Germinal center (tissue), 1 donor: ENCODE measurements around the gene PITPNC1.
"Not testable (repeated sequence)": the region's sequence is repeated elsewhere in the genome, so short reads cannot be mapped to it uniquely, and the experiment has no call there.

Source experiments
- DNase-seq: peaks from one replicate; pipeline ENCODE4 v3.0.0; 2012; ENCODE audit warnings: mixed read lengths, low spot score

Gene PITPNC1

DNA sequence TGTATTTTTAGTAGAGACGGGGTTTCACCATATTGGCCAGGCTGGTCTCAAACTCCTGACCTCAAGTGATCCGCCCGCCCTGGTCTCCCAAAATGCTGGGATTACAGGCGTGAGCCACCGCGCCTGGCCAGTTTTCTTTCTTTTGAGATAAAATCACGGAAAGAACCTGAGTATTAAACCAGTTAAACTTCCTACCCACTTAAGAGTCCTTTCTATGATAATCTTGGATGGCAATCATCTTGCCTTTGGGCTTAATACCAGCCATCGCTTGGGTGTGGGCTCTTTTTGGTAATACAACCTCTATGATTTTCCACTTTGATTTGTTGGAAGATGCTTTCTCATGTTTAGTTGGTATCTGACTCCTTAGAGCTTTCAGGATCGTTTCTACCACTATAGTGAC lies 24.0 kb downstream of the PITPNC1 start:
- no peak for DNase-seq

DNA sequence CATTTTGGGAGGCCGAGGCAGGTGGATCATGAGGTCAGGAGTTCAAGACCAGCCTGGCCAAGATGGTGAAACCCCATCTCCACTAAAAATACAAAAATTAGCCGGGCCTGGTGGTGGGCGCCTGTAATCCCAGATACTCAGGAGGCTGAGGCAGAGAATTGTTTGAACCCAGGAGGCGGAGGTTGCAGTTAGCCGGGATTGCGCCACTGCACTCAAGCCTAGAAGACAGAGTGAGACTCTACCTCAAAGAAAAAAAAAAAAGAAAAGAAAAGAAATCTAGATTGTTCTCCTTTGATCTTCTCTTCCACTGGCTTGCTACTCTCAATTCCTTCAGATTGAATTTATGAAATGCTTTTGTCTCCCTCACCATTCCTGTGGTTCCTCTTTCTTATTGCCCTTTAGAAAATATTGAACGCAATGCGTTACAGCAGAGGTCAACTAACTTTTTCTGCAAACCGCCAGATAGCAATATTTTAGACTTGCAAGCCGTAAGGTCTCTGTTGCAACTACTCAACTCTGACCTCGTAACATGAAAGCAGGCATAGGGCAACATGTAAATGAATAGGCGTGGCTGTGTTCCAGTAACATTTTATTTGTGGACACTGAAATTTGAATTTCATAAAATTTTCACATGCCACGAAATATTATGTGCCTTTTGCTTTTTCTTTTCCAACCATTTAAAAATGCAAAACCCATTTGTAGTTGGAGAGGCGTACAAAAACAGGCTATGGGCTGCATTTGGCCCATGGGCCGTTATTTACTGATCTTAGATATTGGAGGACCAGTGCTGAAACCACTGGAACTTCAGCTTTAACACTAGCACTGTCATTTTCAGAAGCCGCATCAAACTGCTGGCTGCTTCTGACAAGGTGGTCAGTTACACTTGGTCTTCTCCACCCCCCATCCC lies 24.8 kb downstream of the PITPNC1 start:
- DNase-seq: no peak

DNA sequence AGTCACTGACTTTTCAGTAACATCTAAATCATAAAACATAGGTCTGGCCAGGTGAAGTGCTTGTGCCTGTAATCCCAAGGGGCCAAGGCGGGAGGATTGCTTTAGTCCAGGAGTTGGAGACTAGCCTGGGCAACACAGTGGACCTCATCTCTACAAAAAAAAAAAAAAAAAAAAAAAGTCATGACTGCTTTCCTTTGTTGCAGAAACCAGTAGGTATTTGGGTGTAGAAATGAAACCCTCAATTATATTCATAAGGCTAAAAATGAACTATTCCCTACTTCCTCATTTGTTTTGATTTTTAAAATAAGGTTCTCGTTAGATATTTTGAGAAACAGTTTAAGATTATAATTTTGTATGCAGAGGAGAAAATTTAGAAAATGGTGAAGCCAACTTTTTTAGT lies 26.0 kb downstream of the PITPNC1 start:
- peak; percentile 51 for DNase-seq

DNA sequence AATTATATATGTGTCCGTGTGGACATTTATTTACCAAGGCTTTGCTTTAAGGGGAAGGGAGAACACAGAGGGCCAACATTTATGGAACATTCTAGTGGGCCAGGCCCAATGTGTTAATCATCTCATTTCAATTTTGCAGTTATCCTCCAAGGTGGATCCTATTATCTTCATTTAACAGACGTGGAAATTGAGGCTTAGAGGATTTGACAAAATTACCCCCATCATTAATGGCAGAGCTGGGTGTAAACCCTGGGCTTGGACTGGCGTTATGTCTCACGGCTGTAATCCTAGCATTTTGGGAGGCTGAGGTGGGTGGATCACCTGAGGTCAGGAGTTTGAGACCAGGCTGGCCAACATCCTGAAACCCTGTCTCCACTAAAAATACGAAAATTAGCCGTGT lies 26.4 kb downstream of the PITPNC1 start:
- DNase-seq: no peak

DNA sequence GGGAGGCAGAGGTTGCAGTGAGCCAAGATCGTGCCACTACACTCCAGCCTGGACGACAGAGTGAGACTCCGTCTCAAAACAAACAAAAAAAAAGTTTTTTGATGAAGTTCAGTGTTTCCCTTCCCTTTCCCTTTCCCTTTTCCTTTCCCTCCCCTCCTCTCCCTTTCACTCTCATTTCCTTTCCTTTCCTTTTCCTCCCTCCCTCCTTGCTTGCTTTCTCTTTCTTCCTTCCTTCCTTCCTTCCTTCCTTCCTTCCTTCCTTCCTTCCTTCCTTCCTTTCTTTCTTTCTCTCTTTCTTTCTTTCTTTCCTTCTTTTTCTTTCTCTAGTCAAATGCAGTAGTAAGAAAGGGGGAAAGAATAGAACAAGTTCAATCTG lies 31.4 kb downstream of the PITPNC1 start:
- not testable (repeated sequence) for DNase-seq

DNA sequence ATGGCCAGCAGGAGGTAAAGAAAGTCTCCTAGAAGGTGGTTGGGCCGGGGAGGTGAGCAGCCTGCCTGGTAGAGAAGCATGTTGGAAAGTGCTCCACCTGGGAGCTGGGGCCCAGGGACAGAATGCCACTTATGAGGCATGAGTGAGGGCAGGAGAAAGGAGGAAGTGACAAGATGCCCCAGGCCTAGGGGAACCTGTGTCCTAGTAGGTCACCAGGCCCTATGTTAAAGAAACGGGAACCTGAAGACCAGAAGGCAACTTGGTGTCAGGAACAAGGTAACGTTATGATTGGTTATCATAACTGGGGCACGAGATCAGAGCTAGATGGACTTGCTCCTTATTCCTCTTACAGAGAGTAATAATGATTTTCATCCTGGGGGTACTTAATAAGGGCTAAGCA lies 34.3 kb downstream of the PITPNC1 start:
- DNase-seq: no peak

DNA sequence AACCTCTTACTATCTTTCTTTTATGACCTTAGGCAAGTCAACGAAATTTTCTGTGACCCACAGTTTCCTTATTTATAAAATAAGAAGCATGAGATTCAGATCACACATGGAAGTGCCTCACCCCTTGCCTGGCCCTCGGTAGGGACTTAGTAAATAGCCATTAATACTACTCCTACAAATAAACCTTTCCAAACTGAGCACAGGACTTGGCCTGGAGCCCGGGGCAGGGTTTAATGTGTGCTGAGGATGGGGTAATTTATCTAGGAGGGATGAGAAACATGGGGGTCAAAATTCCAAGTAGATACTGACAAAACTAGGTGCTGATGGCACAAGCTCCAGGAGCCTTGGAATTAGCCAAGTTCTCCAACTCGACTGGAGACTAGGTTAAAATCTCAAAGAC lies 35.0 kb downstream of the PITPNC1 start:
- DNase-seq: no peak

DNA sequence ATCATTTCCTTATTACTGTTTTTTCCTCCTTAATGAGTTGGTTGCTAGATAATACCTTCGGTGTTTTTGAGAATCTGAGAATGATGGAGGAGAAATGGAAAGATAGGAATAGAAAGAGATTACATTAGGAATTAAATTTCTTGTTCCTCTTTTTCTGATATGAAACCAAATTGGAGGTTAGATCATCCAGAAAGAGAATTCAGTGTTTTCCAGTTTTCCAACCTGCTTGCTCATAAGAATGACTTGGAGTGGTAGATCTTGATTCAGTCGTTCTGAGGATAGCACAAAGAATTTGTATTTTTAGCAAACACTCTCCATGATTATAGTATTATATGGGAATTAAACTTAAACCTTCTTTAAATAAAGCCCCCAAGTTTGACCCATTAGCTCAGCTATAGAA lies 35.9 kb downstream of the PITPNC1 start:
- no peak for DNase-seq

DNA sequence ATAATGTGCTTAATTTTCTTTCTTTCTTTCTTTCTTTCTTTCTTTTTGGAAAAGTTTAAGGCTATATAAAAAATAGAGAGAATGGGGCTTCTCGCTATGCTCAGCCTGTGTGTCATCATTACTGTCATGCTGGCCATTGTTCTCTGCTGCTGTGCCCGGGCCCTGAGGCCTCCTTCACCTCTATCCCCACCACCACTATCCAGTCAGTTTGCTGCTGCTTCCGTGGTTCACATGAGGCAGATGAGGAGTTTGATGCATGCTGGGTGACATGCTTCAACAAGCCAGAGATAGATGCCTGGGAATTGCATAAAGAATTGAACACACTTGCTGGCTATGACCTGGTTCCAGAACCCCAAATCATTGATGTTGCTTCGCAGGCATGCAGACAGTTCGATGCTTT lies 36.3 kb downstream of the PITPNC1 start:
- DNase-seq: no peak

DNA sequence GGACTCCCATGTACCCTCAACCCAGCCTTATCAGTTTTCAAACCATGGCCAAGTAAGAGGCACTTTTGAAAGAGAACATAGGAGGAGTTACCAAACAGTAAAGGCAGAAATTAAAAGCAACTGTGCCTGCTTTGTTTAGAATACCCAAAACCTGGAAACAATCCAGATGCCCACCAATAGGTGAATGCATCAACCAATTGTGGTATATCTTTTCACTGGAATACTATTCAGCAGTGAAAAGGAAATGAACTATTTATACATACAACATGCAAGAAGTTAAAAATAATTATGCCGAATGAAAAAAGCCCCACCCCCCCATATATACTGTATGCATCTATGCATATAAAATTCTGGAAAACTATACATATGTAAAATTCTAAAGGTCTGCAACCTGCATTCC lies 37.0 kb downstream of the PITPNC1 start:
- DNase-seq: no peak

DNA sequence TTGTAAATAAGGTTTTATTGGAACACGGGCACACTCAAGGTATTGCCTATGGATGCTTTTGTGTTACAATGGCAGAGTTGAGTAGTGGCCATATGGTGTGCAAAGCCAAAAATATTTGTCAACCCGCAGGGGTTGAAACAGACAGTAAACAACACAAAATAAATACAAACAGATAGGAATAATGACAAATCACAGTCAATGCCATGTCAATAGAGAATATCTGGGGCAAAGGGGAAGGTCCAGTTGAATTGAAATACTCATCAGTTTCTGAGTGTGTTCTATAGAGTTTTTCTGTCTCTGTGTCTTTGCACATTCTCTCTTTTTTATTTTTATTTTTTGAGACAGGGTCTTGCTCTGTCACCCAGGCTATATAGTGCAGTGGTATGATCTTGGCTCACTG lies 37.5 kb downstream of the PITPNC1 start:
- no peak for DNase-seq

DNA sequence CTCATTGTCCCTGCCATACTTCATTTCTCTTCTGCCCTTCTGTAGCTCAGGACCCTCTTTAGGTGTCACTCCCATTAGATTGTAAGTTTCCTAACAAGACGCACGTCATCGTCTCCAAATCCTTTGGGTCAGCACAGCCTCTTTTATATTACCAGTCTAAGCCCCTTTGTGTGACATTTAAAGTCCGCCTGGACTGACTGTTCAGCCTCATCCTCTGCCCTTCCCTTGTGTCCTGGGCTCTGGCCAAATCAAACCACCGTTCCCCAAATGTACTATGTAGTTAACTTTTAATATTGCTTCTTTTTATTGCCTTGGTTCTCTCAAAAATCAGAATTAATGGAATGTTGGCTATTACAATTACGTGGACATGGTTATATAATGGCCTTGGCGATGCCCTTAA lies 38.2 kb downstream of the PITPNC1 start:
- no peak for DNase-seq

DNA sequence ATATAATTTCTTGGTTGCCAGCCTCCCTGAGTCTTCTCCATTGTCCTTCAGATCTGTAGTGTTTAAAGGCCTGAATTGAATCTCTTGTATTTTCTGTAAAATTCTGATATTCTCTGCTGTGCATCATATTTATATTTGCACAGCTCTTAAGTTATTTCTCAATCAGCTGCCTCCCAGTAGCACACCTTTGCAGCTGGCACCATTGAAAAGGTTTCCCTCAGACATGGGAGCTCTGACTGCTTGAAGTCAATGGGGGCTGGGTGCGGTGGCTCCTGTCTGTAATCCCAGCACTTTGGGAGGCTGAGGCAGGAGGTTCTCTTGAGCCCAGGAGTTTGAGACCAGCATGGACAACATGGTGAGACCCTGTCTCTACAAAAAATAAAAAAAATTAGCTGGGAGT lies 40.4 kb downstream of the PITPNC1 start:
- DNase-seq: no peak

DNA sequence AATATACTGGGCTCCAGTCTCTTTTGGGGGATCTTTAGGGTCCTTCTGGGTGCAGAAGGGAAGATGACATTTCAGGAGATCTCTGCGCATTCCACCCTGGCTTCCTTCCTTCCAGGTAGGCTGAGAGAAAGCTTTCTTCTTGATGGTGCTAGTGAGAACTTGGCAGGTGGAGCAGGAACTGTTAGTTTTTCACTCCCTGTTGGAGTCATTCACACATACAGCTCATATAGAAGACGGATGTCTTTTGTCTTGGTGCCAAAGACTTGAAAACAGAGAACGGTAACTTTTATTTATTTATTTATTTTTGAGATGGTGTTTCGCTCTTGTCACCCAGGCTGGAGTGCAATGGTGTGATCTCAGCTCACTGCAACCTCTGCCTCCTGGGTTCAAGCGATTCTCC lies 43.9 kb downstream of the PITPNC1 start:
- no peak for DNase-seq

DNA sequence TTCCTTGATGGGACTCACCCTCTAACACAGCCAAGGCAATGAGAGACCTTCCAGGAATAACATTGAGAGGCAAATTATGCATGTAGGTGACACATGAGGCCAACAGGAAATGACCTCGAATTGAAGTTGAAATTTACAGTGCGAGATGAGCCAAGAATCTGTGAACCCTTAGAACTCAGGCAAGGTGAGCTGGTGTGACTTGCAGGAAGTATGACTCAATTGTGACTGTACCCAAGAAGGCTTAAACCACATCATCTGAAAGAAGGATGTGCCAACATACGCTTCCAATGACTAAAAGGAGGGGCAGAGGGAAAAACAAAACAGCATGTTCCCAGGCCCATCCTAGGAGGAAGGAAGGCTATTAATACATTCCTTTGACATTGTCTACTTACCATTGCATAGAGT lies 44.8 kb downstream of the PITPNC1 start:
- no peak for DNase-seq

DNA sequence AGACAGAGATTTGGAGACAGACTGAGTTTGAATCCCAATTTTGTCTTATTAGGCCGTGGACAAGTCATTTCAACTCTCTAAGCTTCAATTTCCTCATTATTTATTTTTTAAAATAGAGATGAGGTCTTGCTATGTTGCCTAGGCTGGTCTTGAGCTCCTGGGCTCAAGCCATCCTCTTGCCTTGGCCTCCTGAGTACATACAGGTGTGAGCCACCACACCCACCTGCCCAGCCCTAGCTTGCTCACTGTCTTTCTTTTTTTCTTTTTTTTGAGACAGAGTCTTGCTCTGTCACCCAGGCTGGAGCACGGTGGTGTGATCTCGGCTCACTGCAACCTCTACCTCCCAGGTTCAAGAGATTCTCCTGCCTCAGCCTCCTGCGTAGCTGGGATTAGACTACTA lies 45.2 kb downstream of the PITPNC1 start:
- DNase-seq: not testable (repeated sequence)

DNA sequence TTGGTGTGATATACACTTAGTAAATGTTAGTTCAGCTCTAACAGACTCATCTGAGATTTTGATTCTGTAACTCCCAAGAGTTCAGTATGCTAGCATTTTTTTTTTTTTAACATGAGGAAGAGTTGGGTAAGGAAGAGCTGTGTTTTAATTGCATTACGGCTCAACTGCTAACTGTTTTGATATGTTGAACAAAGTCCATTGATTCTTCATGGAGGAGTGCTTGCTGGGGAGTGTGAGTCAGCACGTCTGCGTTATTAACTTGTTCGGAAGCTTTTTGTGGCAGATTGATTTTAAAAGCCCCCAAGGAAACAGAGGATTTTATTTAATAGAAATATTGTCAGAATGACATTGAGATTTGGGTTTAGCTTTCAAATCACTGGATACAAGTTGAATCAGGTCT lies 45.8 kb downstream of the PITPNC1 start:
- DNase-seq: no peak

DNA sequence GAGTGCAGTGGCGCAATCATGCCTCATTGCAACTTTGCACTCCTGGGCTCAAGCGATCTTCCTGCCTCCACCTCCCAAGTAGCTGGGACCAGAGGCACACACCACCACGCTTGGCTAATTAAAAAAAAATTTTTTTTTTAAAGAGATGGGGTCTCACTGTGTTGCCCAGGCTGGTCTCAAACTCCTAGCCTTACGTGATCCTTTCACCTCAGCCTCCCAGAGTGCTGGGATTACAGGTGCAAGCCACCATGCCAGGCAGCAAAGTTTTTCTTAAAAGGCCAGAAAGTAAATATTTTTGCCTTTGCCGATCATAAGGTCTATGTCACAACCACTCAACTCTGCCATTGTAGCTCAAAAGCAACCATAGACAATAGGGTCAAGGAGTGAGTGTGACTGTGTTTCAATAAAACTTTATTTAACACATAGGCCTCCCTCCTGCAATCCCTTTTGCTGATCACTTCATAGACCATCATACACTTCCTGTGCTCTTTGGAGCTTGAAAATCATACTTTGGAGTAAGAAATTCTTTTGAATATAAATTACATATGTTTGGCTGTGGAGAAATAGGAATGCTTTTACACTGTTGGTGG lies 48.6 kb downstream of the PITPNC1 start:
- DNase-seq: no peak

DNA sequence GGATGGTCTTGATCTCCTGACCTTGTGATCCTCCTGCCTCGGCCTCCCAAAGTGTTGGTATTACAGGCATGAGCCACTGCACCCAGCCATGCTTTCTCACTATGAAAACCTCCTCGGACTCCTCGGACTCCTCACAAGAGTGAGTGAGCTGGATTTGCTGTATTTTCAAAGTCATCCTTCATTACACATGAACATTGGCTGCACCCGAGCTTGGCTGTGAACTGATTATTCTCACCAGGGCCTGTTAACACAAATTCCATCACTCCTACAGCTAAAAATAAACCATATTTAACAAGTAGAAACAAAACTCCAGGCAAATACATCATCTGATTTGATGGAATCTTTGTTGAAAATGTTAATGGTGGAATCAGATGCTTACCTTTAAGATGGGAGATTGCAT lies 50.3 kb downstream of the PITPNC1 start:
- no peak for DNase-seq

DNA sequence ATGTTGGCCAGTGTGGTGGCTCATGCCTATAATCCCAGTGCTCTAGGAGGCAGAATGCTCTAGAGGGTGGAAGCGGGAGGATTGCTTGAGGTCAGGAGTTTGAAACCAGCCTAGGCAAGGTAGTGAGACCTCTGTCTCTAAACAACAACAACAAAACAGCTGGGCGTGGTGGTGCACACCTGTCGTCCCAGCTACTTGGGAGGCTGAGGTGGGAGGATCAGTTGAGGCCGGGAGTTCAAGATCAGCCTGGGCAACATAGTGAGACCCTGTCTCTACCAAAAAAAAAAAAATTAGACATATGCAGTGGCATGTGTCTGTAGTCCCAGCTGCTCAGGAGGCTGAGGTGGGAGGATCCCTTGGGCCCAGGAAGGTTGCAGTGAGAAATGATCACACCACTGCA lies 53.4 kb downstream of the PITPNC1 start:
- not testable (repeated sequence) for DNase-seq

DNA sequence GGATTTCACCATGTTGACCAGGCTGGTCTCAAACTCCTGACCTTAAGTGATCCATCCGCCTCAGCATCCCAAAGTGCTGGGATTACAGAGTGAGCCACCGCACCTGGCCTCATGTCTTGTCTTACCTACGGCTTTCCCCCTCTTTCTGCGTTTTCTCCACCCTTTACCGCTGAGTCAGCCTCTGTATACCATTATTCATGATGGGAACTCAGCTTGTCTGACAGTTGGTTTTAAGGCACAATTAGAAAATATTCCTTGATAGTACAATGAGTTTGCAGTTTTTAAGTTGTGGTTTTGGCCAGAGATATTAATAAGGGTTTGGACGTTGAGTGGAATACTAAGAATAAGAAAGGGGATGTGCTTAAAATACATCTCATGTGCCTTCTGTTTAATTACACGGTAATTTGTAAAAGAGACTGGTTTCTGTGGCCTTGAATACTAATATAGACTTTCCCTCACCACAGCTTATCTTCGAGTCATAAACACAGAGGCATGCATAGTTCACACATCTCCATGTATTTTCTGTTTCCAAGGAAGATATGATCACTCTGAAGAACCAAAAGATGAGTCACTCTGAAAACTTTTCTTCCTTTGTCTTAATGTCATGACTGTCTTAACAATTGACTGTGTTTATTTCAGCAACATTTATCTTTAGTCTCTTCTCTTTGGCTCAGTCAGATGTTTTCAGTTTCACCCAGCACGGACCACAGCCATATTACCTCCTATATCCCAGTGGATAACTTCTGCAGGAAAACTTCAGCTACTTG lies 54.4 kb downstream of the PITPNC1 start:
- no peak for DNase-seq

DNA sequence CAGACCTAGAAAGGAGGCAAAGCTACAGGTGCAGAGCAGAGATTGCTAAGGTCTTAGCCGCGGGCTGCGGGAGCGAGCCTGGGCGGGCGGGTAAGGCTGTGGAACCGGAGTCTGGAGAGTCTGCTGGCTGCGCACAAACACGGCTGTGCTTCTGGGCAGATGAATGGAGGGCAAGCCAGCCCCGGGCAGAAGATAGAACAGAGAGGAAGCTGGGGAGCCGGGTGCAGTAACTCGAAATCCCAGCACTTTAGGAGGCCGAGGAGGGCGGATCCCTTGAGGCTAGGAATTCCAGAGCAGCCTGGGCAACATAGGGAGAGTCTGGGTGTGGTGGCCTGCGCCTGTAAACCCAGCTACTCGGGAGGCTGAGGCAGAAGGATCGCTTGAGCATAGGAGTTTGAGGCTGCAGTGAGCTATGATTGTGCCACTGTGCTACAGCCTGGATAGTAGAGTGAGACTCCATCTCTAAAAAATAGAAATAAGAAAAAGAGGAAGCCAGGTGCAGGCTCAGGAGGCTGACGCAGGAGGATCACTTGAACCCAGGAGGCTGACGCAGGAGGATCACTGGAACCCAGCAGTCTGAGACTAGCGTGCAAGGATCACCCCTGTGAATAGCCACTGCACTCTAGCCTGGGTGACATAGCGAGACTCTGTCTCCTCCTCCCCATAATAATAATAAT lies 56.3 kb downstream of the PITPNC1 start:
- DNase-seq: no peak
